ENCODE results near the gene PIGL.

The PIGL gene

DNA sequence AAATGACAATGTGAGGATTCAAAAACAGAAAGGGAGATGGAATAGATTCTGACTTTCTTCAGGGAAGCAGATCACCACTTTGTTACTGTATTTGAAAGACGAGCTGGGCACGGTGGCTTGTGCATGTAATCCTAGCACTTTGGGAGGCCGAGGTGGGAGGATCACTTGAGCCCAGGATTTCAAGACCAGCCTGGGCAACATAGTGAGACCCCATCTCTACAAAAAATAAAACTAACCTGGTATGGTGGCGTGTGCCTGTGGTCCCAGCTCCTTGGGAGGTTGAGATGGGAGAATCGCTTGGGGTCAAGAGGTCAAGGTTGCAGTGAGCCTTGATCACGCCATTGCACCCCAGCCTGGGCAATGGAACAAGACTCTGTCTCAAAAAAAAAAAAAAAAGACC is 34.0 kb downstream of the PIGL start:
- Histone ChIP-seq H3K9me3 (ENCODE audit: severe bottlenecking) (no peaks in the 10 kb centered on the region), H3K27me3 (ENCODE audit: insufficient read depth, low read depth, severe bottlenecking) (no peaks in the 10 kb centered on the region), H3K36me3 (peaks cover 3% of the 10 kb centered on the region; the same call in 1 of the 2 replicates), H3K27ac (no peak overlapping the region), H3K4me3 (ENCODE audit: low read depth, low read length) (no peak overlapping the region)
- TF ChIP-seq, protein P1, sequence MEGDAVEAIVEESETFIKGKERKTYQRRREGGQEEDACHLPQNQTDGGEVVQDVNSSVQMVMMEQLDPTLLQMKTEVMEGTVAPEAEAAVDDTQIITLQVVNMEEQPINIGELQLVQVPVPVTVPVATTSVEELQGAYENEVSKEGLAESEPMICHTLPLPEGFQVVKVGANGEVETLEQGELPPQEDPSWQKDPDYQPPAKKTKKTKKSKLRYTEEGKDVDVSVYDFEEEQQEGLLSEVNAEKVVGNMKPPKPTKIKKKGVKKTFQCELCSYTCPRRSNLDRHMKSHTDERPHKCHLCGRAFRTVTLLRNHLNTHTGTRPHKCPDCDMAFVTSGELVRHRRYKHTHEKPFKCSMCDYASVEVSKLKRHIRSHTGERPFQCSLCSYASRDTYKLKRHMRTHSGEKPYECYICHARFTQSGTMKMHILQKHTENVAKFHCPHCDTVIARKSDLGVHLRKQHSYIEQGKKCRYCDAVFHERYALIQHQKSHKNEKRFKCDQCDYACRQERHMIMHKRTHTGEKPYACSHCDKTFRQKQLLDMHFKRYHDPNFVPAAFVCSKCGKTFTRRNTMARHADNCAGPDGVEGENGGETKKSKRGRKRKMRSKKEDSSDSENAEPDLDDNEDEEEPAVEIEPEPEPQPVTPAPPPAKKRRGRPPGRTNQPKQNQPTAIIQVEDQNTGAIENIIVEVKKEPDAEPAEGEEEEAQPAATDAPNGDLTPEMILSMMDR (IDR thresholded peaks at IDR 0.05; ENCODE audit: low read depth, low read length) = no peak
- no peak for DNase-seq

DNA sequence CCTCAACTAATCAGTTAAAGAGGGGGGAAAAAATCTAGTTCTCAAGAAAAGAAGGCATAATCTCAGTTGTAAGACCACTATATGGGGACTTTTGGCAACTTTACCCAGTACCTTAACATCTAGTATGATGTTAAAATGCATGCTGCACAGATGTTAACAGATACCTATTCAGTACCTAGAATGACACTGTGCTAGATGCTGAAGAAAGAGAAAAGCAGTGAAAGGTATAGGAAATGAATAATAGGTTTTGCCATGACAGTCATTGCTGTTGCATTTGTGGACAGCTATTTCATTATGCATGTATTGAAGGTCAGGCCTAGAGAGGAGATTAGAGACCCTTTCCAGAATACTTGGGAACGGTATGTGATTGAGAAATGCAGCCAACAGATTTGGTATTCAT is 34.5 kb downstream of the PIGL start:
- DNase-seq = no peak
- H3K27ac ChIP-seq = no peak overlapping the region

DNA sequence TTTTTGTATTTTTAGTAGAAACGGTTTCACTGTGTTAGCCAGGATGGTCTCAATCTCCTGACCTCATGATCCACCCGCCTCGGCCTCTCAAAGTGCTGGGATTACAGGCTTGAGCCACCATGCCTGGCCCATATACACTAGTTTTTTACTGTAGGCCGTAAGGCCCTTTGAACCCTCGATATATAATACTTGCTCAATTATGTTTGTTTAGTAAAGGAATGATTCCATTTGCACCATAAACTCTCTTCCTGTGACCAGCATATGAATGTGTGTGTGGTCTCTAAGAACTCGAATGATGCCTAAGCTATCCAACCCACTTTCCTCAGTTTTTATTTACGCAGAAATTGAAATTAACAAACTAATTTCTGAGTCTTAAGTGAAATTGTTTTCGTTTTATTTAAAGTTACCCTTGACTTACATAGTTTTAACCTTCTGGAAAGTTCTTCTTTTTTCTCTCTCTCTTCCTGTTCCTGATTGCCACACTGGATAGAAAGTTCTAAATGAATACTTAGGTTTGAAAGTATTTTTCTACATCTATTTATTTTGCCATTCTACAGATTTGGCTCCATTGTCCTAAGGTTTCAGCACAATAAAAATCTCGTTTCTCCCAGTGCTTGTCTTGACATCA is 37.9 kb downstream of the PIGL start:
- no peak overlapping the region for H3K4me3 ChIP-seq (ENCODE audit: low read depth, low read length)
- no peaks in the 10 kb centered on the region for H3K9me3 ChIP-seq (ENCODE audit: severe bottlenecking)
- H3K27ac ChIP-seq = peak overlapping the region; percentile 72
- TF ChIP-seq, protein P1 (IDR thresholded peaks at IDR 0.05; ENCODE audit: low read depth, low read length) = no peak
- no peaks in the 10 kb centered on the region for H3K27me3 ChIP-seq (ENCODE audit: insufficient read depth, low read depth, severe bottlenecking)
- peaks cover 3% of the 10 kb centered on the region; the same call in 1 of the 2 replicates for H3K36me3 ChIP-seq
- DNase-seq = no peak

More for the DNA sequence above, 34.5 kb downstream of the PIGL start:
- Histone ChIP-seq H3K9me3 (ENCODE audit: severe bottlenecking) (no peaks in the 10 kb centered on the region), H3K27me3 (ENCODE audit: insufficient read depth, low read depth, severe bottlenecking) (no peaks in the 10 kb centered on the region), H3K4me3 (ENCODE audit: low read depth, low read length) (no peak overlapping the region), H3K36me3 (peaks cover 3% of the 10 kb centered on the region; the same call in 1 of the 2 replicates)
- TF ChIP-seq, protein P1 (IDR thresholded peaks at IDR 0.05; ENCODE audit: low read depth, low read length) = no peak

DNA sequence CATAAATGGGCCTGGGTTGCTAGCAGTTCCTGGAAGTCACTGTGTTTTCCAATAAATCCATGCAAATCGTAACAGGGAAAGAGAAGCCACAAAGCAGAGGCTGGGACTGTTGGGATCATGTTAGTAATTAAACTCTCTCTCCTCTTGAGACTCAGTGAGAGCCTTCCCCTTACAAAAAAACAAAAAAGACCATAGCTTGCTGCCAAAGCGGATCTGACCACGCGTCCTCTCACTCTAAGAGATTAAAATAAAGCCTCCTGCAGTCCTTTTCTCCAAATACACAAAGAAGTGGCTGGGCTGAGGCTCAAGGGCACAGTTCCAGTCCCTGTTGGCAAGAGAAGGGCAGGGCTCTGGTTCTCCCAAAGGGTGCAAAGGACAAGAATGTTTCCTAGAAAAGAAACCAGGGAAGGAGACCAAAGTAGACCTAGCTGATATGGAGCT is 38.5 kb downstream of the PIGL start:
- Histone ChIP-seq H3K9me3 (ENCODE audit: severe bottlenecking) (no peaks in the 10 kb centered on the region), H3K36me3 (peaks cover 5% of the 10 kb centered on the region; the same call in 1 of the 2 replicates), H3K27ac (peak overlapping the region; percentile 72), H3K4me3 (ENCODE audit: low read depth, low read length) (no peak overlapping the region), H3K27me3 (ENCODE audit: insufficient read depth, low read depth, severe bottlenecking) (no peaks in the 10 kb centered on the region)
- peak; percentile 40 for DNase-seq
- TF ChIP-seq, protein P1 (IDR thresholded peaks at IDR 0.05; ENCODE audit: low read depth, low read length) = no peak

DNA sequence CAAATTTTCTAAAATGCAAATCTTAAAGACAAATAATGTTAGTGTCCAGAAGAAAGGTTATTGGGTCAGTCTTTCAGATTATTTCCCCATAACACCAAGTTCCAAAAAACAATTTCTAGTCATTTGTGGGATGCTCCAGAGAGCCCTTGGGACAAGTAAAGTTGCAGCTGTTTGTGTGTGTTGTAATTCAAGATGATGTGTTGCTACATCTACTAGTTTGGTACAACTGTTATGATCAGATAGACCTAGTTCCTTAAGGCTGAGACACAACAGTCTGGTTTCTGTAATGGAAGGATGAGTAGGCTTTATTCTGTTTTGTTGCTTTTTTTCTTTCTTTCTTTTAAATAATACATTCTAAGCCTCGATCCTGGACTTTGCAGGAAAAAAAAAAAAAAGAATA is 41.9 kb downstream of the PIGL start:
- Histone ChIP-seq H3K36me3 (peaks cover 7% of the 10 kb centered on the region; the same call in 1 of the 2 replicates), H3K4me3 (ENCODE audit: low read depth, low read length) (no peak overlapping the region), H3K9me3 (ENCODE audit: severe bottlenecking) (no peaks in the 10 kb centered on the region), H3K27me3 (ENCODE audit: insufficient read depth, low read depth, severe bottlenecking) (no peaks in the 10 kb centered on the region), H3K27ac (no peak overlapping the region)
- TF ChIP-seq, protein P1 (IDR thresholded peaks at IDR 0.05; ENCODE audit: low read depth, low read length) = no peak
- no peak for DNase-seq

DNA sequence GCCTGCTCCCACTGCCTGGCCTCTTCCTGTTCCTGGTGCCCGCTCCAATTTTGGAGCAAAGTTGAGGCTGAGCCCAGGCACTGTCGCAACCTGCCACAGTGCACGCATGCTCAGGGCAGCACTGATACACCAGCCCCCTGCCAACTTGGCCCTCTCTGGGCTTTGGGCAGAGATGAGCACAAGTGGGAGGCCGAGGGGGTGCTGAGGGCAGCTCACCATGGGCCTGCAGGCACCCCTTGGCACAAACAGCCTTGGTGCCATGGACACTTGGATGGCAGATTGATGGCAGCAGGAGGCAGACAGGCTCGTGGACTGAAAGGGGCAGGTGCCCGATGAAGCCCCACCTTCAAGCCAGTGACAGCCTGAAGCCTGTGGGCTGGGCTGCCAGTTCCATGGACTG is 42.9 kb downstream of the PIGL start:
- H3K9me3 ChIP-seq (ENCODE audit: severe bottlenecking) = no peaks in the 10 kb centered on the region
- no peak overlapping the region for H3K4me3 ChIP-seq (ENCODE audit: low read depth, low read length)
- H3K27ac ChIP-seq = no peak overlapping the region
- H3K27me3 ChIP-seq (ENCODE audit: insufficient read depth, low read depth, severe bottlenecking) = no peaks in the 10 kb centered on the region
- H3K36me3 ChIP-seq = 0 out of 2 replicates have a peak, but pooled peaks cover 3% of the 10 kb centered on the region
- no peak for DNase-seq
- TF ChIP-seq, protein P1 (IDR thresholded peaks at IDR 0.05; ENCODE audit: low read depth, low read length) = no peak
